Measurements from ENCODE around the gene DLX3.
A peak's percentile ranks its signal among the peaks of the same experiment; 100 is the strongest.
"Not testable (repeated sequence)": the region's sequence is repeated elsewhere in the genome, so short reads cannot be mapped to it uniquely, and the experiment has no call there.

DLX3 gene

GRCh38 chr17:49995055-49995738, at the start of gene DLX3:
Gene DLX3, minus strand, starts transcription at chr17:49995224. Its CDS starts 226 bp downstream, at chr17:49994998.
- DNase-seq (ENCODE audit: low spot score) (no peak), FAIRE-seq (no peak)

- no peak for FAIRE-seq
These were observed 49.5 kb upstream of the DLX3 start for GRCh38 chr17:50044483-50044882.

GRCh38 chr17:50043290-50044148, 48.5 kb upstream of the DLX3 start:
- DNase-seq (ENCODE audit: low spot score) (peak; percentile 90), FAIRE-seq (peak; percentile 86)

More at GRCh38 chr17:50044483-50044882, 49.5 kb upstream of the DLX3 start:
- DNase-seq (ENCODE audit: low spot score): peak; percentile 19

- FAIRE-seq: no peak
- no peak for DNase-seq (ENCODE audit: low spot score)
These were observed 47.2 kb upstream of the DLX3 start for GRCh38 chr17:50042211-50042610.

- not testable (repeated sequence) for DNase-seq (ENCODE audit: low spot score); FAIRE-seq
These were observed 45.5 kb upstream of the DLX3 start for GRCh38 chr17:50040496-50040895.

- FAIRE-seq: no peak
These were observed 44.0 kb upstream of the DLX3 start for GRCh38 chr17:50039058-50039457.

GRCh38 chr17:50037321-50038107, 42.5 kb upstream of the DLX3 start:
- DNase-seq (ENCODE audit: low spot score) (peak; percentile 88), FAIRE-seq (peak; percentile 87)

More at GRCh38 chr17:50039058-50039457, 44.0 kb upstream of the DLX3 start:
- DNase-seq (ENCODE audit: low spot score): no peak

GRCh38 chr17:50036455-50037261, 41.6 kb upstream of the DLX3 start:
- DNase-seq (ENCODE audit: low spot score) (no peak), FAIRE-seq (no peak)

GRCh38 chr17:50035945-50036344, 40.9 kb upstream of the DLX3 start:
- FAIRE-seq: no peak

GRCh38 chr17:50035421-50035879, 40.4 kb upstream of the DLX3 start:
- DNase-seq (ENCODE audit: low spot score): peak; percentile 30
- FAIRE-seq: no peak

More at GRCh38 chr17:50035945-50036344, 40.9 kb upstream of the DLX3 start:
- DNase-seq (ENCODE audit: low spot score): no peak

- DNase-seq (ENCODE audit: low spot score): no peak
- FAIRE-seq: no peak
These were observed 39.7 kb upstream of the DLX3 start for GRCh38 chr17:50034498-50035364.

GRCh38 chr17:50033316-50033715, 38.3 kb upstream of the DLX3 start:
- DNase-seq (ENCODE audit: low spot score) (no peak), FAIRE-seq (no peak)

GRCh38 chr17:50029185-50029584, 34.2 kb upstream of the DLX3 start:
- FAIRE-seq (no peak), DNase-seq (ENCODE audit: low spot score) (peak; percentile 13)

- DNase-seq (ENCODE audit: low spot score): no peak
- FAIRE-seq: no peak
These were observed 33.7 kb upstream of the DLX3 start for GRCh38 chr17:50028736-50029120.

- DNase-seq (ENCODE audit: low spot score): peak; percentile 99
- FAIRE-seq: peak; percentile 92
These were observed 33.1 kb upstream of the DLX3 start for GRCh38 chr17:50027881-50028735.

- FAIRE-seq (peak; percentile 93), DNase-seq (ENCODE audit: low spot score) (peak; percentile 97)
These were observed 32.3 kb upstream of the DLX3 start for GRCh38 chr17:50027172-50027880.

GRCh38 chr17:50026837-50027171, 31.8 kb upstream of the DLX3 start:
- FAIRE-seq (peak; percentile 65), DNase-seq (ENCODE audit: low spot score) (peak; percentile 79)

GRCh38 chr17:50026046-50026675, 31.1 kb upstream of the DLX3 start:
- no peak for FAIRE-seq
- no peak for DNase-seq (ENCODE audit: low spot score)

Data from RCC 7860 (cell line).